Cerebellar cortex (tissue), 1 donor: Measurements from ENCODE around the gene RLBP1.
"Not testable (repeated sequence)": the region's sequence is repeated elsewhere in the genome, so short reads cannot be mapped to it uniquely, and the experiment has no call there.

Experiments used
- DNase-seq: peaks from one replicate; pipeline ENCODE4 v3.0.0-alpha.2; 2015; ENCODE audit warnings: low spot score

The RLBP1 gene

DNA sequence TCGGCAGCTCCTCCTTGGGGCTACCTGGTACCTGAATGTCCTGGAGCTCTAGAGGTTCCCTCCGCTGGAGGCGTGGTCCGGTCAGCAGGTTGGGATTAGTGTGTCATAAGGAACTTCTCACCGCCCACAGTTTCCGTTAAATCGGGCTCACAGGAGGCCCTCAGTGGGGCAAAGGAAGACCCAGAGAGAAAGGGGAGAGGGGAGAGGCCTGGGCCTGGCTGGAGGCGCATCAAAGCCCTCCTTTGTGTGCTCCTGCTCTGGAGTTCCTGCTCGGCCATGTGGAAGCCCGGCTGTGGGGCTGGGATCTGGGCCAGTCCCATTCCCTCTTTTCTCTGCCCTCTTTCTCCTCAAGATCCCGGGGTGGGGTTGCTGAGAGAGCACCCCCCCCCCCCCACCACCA, at the start of gene RLBP1:
Gene RLBP1, minus strand, starts transcription at position 37 of the 400 bp plus-strand sequence. CDS start 2,604 bp downstream, outside the sequence.
- no peak for DNase-seq

DNA sequence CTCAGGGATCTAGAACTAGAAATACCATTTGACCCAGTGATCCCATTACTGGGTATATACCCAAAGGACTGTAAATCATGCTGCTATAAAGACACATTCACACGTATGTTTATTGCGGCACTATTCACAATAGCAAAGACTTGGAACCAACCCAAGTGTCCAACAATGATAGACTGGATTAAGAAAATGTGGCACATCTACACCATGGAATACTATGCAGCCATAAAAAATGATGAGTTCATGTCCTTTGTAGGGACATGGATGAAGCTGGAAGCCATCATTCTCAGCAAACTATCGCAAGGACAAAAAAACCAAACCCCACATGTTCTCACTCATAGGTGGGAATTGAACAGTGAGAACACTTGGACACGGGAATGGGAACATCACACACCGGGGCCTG, 28.8 kb upstream of the RLBP1 start:
- not testable (repeated sequence) for DNase-seq

DNA sequence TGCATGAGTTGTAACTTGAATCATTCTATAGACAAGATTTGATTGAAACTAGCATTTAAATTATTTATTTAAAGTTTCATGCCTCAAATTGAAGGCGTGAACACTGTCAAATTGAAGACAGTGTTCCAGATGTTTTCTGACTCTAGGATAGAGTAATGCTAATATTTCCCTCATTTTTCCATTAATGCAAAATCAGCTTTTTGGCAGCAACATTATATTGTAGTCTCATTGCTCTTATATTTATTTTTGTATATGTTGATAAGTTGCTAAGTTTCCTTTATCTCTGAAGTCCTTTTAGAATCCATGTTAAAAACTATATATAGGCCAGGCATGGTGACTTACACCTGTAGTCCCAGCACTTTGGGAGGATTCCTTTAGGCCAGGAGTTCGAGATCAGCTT, 27.2 kb upstream of the RLBP1 start:
- no peak for DNase-seq

DNA sequence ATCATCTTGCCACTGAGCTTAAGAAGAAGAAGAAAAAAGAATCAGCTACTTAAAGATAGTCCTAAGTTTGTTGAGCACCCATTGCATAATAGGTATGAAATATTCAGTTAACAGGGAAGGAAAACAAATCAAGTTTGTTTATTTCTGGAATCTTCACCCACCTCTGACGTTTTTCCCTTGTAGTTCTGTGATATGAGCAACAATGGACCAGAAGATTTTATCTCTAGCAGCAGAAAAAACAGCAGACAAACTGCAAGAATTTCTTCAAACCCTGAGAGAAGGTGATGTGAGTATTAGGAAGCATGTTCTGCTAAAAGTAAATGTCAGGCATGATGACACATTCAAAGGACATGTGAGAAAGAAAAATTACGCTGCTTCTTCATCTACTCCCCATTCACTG, 26.1 kb upstream of the RLBP1 start:
- DNase-seq, result no peak

DNA sequence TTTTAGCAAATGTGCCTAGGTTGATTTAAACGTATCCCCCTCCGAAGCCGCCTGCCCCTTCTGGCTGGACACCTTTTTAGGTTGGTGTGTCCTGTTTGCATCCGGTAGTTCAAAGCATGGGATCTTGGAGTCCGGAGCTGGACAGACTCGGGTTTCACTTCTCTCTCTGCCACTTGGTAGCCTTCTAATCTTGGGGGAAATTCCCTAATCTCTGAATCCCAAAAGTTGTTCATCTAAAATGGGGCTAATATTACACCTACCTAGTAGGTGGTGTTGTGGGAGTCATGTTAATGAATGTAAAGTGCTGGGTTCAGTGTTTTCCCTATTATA, 23.2 kb upstream of the RLBP1 start:
- DNase-seq, result no peak

DNA sequence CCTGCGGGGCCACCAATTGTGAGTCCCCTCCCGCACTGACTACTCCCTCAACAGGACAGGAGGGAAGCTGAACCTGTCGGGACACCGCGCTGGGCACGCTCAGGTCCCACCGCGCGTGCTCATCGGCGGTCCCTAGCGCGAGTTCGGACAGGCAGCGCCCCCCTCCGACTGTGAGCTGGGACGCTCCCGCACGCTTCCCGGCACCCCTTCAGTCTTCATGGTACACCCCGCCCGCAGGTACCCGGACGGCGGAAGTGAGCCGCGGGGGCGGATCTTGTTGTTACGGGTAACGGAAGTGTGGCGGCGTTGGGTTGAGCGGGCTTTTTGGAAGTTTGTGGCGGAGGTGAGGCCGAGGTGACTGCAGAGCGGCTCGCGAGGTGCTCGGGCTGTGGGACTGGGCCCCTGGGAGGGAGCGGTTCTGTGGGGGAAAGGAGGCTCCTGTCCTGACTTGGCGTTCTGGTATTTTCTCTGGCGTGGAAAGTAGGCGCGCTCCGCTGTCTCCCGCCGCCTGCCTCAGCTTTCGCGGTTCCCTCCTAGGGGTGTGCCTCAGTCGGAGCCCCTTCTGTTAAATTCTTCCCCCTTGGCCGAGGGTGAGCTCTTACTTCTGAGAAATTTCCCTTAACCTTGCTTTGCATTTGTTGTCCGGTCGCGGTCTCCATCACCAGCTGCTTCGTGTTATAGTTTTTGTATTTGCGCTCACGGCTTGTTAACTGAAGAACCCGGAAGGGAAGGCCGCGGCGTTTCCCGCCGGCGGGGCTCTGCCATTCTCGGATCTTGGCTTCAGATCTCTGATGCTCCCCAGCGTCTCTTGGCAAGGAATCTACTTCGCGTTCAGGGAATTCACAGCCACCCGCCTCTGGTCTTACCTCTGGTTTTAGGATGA, 22.6 kb upstream of the RLBP1 start, which contains the start of gene FANCI:
Gene FANCI, plus strand, starts transcription at position 289 of the 883 bp plus-strand sequence. CDS start 3,669 bp downstream, outside the sequence.
- DNase-seq, result peak; percentile 93

DNA sequence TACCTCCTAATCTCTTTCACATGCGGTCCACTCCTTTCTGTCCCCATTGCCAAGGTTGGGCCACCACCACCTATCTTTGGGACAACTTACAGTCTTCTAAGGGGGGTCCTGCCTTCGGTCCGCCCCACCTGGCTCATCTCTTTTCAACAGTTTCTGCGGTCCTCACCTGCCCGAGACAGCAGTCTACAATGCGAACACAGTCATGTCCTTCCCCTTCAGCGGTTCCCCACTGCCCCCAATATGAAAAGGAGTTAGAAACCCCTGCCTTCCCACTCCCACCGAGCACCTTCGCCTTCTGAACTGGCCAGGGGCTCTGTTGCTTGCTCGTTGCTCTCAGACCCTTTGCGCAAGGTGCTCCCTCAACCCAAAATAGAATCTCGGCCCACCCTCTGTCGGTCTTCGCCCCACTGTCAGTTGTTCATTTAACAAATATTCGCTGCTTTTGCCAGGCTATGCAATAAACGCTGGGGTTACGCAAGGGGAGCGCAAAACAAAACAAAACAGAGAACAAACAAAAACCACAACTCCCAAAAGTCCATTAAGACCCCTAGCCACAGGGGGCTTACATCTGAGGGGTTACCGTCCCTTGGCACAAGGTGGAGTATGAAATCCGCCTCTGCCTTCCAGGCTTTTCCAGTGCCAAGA, 21.8 kb upstream of the RLBP1 start:
- no peak for DNase-seq

DNA sequence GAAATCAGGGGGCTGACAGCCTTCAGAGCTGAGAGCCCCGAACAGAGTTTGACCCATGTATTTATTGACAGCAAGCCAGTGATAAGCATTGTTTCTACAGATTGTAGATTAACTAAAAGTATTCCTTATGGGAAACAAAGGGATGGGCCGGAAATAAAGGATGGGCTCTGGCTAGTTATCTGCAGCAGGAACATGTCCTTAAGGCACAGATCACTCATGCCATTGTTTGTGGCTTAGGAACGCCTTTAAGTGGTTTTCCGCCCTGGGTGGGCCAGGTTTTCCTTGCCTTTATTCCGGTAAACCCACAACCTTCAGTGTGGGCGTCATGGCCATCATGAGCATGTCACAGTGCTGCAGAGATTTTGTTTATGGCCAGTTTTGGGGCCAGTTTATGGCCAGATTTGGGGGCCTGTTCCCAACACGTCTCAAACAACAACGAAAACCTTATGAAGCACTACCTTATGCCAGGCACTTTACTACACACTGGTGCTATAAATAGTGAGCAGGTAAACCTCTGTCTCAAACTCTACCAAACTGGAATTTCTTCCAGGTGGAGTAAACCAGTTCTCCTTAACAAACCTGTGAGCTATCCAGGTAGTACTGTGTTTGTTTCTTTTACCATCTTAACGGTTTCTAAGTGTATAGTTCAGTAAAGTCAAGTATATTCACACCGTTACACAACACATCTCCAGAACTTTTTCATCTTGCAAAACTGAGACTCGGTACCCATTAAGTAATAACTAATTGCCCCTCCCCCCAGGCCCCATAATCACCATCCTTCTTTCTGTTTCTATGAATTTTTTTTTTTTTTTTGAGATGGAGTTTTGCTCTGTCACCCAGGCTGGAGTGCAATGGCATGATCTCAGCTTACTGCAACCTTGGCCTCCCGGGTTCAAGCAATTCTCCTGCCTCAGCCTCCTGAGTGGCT, 18.8 kb upstream of the RLBP1 start:
- not testable (repeated sequence) for DNase-seq

DNA sequence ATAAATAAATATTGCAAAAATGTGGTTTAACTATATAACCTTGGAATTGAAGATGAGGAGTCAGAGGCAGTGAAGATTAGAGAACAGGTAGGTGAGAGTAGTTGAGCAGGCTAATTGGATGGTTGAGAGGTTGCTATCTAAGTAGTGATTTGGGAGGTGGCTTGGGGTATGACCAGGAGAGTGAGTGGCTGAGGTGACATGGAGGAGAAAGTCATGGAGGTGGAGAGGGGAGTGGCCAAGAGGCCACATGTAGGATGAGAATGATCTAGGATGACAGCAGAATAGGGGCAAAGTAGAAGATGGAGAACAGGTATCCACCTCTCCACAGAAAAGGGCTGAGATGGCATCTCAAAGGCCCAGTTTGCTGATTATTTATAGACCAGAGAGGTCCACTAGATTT, 10.5 kb upstream of the RLBP1 start:
- no peak for DNase-seq

DNA sequence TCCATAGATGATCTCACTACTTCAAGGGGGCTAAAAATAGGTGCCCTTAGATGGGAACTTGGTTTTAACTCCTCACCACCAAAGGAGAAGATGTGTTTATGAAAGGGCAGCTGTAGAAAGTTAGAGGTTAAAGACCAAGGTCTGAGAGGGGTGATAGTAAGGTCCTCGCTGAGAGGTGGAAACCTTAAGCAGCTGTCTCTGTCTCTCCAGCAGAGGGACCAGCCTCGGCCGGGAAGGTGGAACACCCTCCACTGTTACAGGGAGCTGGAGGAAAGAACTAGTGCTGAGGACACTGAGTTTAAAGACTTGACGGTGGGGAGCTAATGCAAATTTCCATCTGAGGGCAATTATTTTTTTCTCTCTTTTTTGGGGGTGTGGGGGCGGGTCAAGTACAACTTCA, 8.9 kb upstream of the RLBP1 start:
- DNase-seq, result no peak

DNA sequence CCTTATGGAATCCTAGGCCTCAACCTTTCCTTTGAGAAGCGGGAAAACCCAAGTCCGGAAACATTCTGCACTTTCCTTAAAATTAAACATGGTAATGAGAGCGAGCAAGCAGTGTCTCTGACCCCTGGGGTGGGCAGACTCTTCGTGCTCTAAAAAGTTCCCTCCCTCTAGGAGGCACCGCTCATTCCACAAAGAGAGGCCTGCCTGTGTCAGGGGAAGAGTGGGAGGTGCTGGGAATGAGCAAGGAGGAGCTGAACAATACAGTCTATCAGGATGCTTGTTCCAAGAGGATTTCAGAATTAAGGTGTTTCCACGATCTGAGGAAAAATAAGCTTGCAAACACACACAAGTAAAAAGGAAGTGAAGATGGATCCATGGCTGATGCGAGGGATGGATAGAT, 6.0 kb upstream of the RLBP1 start:
- DNase-seq, result no peak

DNA sequence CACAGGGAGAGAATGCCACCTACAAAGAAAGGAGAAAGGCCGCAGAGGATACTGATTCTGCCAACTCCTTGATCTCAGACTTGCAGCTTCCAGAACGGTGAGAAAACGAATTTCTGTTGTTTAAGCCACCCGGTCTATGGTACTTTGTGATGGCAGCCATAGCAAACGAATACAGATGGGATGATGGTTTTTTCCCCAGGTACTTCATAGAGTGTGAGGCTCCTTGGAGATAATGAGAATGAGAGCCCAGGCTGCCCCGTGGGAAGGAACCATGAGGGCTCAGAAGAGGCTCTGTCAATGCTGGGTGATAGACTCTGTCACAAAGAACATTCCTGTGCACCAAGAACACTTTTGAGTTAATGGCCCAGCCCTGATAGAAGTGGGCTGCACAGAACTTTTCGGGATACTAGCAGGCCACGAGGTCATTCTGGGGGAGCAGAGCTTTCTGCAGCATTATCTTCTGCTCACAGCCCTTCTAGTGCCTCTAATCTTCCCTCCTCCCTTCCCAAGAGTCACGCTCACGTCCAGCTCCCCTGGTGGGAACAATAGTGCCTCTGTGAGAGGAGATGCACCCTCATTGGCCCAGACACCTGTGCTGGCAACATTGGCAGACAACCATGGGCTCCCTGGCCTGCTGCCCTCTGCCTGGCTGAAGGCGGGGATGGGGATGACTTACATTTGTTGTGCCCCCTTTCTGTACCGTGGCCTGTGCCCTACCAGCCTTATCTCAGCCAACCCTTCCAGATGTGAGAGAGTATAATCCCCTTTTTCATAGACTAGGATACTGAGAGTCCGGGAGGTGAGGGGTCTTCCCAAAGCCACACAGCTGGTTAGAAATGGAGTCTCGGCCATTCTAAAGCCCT, 5.2 kb upstream of the RLBP1 start:
- DNase-seq, result no peak

DNA sequence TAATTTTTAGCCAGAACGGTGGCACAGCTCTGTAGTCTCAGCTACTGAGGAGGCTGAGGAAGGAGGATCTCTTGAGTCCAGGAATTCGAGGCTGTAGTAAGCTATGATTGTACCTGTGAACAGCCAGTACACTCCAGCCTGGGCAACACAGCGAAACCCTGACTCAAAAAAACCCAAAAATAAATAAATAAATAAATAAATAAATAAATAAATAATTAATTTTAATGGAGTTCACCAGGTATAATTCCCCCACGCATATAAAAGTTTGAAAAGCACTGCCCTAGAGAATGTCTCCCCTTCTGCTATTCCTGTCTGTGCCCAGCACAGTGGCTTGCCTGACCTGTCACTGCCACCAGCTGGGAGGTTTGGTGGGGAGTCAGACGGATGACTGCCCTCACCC, 4.2 kb upstream of the RLBP1 start:
- no peak for DNase-seq

DNA sequence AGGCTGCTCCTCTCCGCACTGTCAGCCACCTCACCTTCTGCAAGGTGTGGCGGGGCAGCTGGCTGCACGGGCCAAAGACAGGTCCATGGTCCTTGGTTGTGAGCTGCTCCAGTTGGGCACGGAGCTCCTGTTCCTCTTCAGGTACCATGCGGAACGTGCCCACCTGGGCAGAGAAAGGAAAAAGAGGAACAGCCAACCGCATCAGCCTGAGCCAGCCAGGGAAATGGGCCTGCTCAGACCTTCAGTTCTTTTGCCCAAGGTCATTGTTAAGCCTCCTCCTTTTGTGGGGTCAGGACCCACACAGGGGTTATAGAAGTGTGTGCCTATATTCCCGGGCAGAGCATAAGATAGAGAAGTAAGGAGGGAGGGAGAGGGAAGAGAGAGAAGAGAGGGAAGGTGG, 2.8 kb downstream of the RLBP1 start:
- no peak for DNase-seq

DNA sequence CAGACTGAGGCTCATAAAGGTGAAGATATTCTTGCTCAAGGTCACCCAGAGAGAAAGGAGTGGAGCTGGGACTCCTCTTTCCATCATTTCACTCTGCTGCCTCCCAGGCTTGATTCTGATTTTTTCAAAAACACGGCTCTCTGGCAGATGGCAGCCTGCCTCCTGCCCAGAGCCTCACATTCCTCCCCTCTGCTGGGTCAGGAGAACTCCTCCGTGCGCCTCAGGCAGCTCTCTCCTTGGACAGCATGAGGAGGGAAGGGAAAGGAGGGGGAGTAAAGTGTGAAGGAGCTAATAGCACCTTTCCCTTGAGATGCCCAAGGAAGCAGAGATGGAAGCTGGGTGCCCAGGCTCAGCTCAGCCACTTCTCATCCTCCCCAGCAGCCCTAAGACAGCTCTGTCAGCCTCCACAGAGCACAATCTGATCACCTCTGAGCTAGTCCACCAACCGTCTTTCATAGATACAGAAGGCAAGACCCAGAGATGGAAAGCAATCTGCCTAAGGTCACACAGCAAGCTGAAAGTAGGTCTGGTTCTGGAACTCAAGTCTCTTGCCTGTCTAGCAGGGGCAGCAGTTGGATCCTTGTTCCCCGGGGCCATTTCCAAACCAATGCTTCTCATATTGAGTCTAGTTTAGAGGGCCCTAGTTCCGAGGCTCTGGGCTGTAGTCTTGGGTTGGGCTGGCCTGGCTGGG, 3.5 kb downstream of the RLBP1 start:
- no peak for DNase-seq

DNA sequence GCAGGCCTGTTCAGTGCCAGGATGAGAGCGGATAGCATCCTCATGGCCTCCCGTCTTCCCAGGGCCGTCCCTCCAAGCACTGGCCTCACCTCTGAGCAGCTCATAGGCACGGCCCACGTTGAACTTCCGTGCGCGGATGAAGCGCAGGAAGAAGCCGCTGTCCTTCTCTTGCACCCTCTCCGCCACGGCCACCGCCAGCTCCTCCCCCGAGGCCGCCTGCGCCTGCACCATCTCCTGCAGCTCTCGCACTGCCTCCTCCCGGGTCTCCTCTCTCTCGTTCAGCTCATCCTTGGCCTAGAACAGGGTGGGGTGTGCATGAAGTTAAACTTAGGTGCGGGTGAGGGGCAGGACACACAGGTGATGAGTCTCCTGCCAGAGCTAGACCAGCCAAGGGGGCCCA, 4.3 kb downstream of the RLBP1 start:
- DNase-seq, result no peak

DNA sequence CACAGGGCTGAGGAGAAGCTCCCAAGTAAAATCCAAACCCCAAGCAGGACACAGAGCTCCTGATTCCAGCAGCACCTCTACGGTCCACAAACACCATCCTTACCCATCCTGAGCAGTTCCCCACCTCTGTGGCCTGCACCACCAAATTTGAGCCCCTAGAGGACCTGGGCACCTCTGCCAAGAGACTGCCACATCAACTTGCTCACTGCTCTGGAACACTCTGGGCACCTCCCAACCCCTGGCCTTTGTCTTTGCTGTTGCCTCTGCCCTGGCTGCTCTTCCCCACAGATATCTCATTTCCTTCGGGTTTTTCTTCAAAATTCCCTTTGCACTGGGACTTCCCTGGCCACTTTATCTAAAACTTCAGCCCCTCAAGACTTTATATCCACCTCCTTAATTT, 5.8 kb downstream of the RLBP1 start:
- no peak for DNase-seq

DNA sequence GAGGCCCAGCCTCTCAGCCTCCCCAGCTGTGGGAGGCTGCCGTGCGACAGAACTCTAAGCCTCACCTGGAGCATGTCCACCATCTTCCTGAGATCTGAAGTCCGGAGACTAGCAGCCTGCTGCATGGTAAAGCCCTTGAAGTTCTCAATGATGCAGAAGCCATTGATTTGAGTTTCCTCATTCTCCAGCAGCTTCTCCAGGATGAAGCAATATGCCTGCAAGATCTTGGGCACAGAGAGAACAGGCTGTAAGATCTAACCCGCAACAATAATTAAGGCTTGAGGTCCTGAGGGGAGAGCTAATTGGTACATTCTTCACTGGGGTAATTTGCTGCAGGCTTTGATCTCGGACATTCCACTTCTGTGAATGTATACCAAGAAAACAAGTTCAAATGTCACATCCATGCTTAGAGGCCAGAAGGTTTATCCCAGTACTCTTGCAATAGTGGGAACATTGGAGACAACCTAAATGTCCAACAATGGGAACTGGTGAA, 9.7 kb downstream of the RLBP1 start:
- DNase-seq, result no peak

DNA sequence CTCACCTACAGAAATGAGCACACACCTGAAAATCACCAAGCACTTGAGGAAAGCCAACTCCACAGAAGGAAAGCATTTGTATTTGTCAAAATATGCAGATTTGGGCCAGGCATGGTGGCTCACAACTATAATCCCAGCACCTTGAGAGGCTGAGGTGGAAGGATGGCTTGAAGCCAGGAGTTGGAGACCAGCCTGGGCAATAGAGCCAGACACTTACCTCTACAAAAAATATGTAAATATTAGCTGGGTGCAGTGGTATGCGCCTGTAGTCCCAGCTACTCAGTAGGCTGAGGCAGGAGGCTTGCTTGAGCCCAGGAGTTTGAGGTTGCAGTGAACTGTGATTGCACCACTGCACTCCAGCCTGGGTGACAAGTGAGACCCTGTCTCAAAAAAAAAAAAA, 12.3 kb downstream of the RLBP1 start:
- DNase-seq, result no peak

DNA sequence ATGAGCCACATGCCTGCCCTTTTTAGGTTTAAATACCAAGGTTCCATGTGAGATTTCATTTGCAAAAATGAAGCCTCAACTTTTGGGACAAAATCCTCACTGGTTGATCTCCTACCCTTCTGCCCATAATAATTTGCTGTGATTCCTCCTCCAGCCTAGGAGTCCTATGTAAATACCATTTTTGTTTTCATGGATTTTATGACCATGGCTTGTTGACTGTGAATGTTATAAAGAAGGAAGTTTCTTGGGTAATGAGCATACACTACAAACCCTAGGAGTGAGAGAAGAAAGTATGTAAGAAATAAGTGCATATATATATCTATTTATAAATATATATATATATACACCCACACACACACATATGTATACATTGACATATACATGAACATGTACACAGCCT, 13.1 kb downstream of the RLBP1 start:
- DNase-seq, result no peak

DNA sequence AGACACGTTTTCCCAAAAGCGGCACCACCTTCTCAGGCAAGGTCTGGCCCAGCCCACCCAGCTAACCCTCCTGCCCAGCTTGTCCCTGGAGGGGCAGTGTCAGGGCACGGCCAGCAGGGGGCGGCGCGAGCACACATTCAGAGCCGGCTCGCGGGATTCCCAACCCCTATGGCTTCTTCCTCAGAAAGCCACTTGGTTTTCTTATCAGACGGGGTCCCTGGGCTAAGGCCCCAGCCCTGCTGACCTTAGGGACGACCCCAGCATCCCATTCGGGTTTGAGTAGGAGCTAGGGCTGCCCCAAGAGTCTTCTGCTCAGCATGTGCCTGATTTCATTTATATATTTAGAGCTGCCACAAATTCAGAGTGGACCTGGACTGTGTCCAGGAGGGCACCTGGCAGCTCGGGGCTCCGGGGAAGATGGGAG, 14.5 kb downstream of the RLBP1 start:
- DNase-seq, result peak; percentile 74
